DMS153 (cell line): ENCODE data around the gene DOHH.
"Not testable (repeated sequence)": the region's sequence is repeated elsewhere in the genome, so short reads cannot be mapped to it uniquely, and the experiment has no call there.

Experiments used
- DNase-seq: peaks from one replicate; lab custom pipeline; 2025; lab: John Stamatoyannopoulos, UW

The DOHH gene

GRCh38 chr19:3534375-3535234 lies 34.1 kb upstream of the DOHH start:
- no peak for DNase-seq

GRCh38 chr19:3533563-3534216 lies 33.2 kb upstream of the DOHH start:
- no peak for DNase-seq

GRCh38 chr19:3533033-3533432 lies 32.6 kb upstream of the DOHH start:
- no peak for DNase-seq

- DNase-seq, result no peak
Measured at GRCh38 chr19:3532154-3532786, 31.8 kb upstream of the DOHH start.

GRCh38 chr19:3531716-3532115 lies 31.2 kb upstream of the DOHH start:
- no peak for DNase-seq

GRCh38 chr19:3530389-3530788 lies 29.9 kb upstream of the DOHH start:
- no peak for DNase-seq

GRCh38 chr19:3529299-3529698 lies 28.8 kb upstream of the DOHH start:
- DNase-seq, result not testable (repeated sequence)

- DNase-seq, result no peak
Measured at GRCh38 chr19:3528539-3529211, 28.2 kb upstream of the DOHH start.

- no peak for DNase-seq
Measured at GRCh38 chr19:3528080-3528479, 27.6 kb upstream of the DOHH start.

- no peak for DNase-seq
Measured at GRCh38 chr19:3527238-3527910, 26.9 kb upstream of the DOHH start.

GRCh38 chr19:3526507-3527237 lies 26.2 kb upstream of the DOHH start:
- no peak for DNase-seq

- DNase-seq, result no peak
Measured at GRCh38 chr19:3524904-3525451, 24.5 kb upstream of the DOHH start.

GRCh38 chr19:3524078-3524842 lies 23.8 kb upstream of the DOHH start:
- DNase-seq, result no peak

GRCh38 chr19:3523361-3524077 lies 23.0 kb upstream of the DOHH start:
- DNase-seq, result no peak

GRCh38 chr19:3522421-3523360 lies 22.2 kb upstream of the DOHH start:
- no peak for DNase-seq

- DNase-seq, result no peak
Measured at GRCh38 chr19:3521104-3521445, 20.6 kb upstream of the DOHH start.

- no peak for DNase-seq
Measured at GRCh38 chr19:3520166-3521103, 20.0 kb upstream of the DOHH start.
